ACC112 (cell line): ENCODE data around the gene CRYGN.

Experiments used
- H2AFZ ChIP-seq: fragments of 200-600 bp; sonication (generic); one replicate; pipeline ENCODE4 v1.6.0; 2017; ENCODE audit warnings: antibody characterized with exemption, low read length; ENCODE audit not compliant: unreplicated experiment
- H3K27ac ChIP-seq: fragments of 200-600 bp; sonication (generic); 2 replicates; pipeline ENCODE4 v1.5.1; 2014; ENCODE audit warnings: low read depth, mild to moderate bottlenecking, antibody characterized with exemption, low read length, moderate library complexity
- H3K27me3 ChIP-seq: fragments of 200-600 bp; sonication (generic); 2 replicates; pipeline ENCODE4 v1.6.1; 2014; ENCODE audit warnings: mild to moderate bottlenecking, antibody characterized with exemption, low read length, moderate library complexity, mixed read lengths; ENCODE audit not compliant: insufficient read depth
- H3K36me3 ChIP-seq: fragments of 200-600 bp; sonication (generic); 2 replicates; pipeline ENCODE4 v1.6.1; 2016; ENCODE audit warnings: mild to moderate bottlenecking, antibody characterized with exemption, low read length, moderate library complexity, mixed read lengths; ENCODE audit not compliant: insufficient read depth
- H3K4me1 ChIP-seq: fragments of 200-600 bp; sonication (generic); one replicate; pipeline ENCODE4 v1.6.1; 2016; ENCODE audit warnings: low read length, mixed read lengths; ENCODE audit not compliant: insufficient read depth, unreplicated experiment, control insufficient read depth
- H3K4me3 ChIP-seq: fragments of 200-600 bp; sonication (generic); 2 replicates; pipeline ENCODE4 v1.5.1; 2014; ENCODE audit warnings: mild to moderate bottlenecking, low read depth, low read length
- H3K79me2 ChIP-seq: fragments of 200-600 bp; sonication (generic); one replicate; pipeline ENCODE4 v1.6.0; 2016; ENCODE audit warnings: low read length; ENCODE audit not compliant: control insufficient read depth, unreplicated experiment, insufficient read depth

CRYGN gene

DNA sequence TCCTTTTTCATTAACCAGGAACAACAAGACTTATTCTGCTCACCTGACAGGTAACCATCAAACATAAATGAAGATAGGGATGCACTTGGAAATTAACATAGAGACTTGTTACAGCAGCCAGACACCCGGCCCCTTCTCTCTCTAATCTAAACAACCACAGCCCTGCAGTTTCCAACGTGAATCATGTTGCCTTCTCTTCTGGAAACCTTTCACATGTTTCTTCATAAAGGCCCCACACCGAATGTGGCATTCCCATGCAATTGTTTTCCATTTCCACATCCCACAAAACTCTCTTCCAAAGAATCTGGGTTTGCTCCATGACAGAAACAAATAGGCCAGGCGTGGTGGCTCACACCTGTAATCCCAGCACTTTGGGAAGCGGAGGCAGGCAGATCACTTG lies 15.1 kb downstream of the CRYGN start:
- Histone ChIP-seq H2AFZ (no peak overlapping the region), H3K79me2 (no peaks in the 10 kb centered on the region), H3K27ac (no peak overlapping the region), H3K36me3 (no peaks in the 10 kb centered on the region), H3K4me3 (no peak overlapping the region), H3K27me3 (peaks cover 9% of the 10 kb centered on the region; the same call in 1 of the 2 replicates), H3K4me1 (peaks cover 27% of the 10 kb centered on the region)

DNA sequence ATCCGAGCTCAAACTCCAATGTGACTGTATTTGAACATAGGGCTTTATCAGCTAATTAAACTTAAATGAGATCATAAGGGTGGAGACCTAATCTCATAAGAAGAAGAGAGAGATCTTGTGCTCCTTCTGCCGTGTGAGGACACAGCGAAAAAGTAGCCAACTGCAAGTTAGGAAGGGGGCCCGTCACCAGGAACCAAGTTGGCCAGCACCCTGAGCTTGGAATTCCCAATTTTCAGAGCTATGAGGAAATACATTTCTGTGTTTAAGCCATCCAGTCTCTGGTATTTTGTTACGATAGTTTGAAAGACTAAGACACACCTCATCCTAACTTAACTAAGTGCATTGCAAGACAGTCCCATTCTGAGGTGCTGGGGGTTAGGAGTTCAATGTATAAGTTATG lies 16.0 kb downstream of the CRYGN start:
- H3K79me2 ChIP-seq: no peaks in the 10 kb centered on the region
- H3K4me1 ChIP-seq: peaks cover 27% of the 10 kb centered on the region
- no peak overlapping the region for H3K4me3 ChIP-seq
- H3K27me3 ChIP-seq: peaks cover 9% of the 10 kb centered on the region; the same call in 1 of the 2 replicates
- no peak overlapping the region for H3K27ac ChIP-seq
- H2AFZ ChIP-seq: no peak overlapping the region
- H3K36me3 ChIP-seq: no peaks in the 10 kb centered on the region

DNA sequence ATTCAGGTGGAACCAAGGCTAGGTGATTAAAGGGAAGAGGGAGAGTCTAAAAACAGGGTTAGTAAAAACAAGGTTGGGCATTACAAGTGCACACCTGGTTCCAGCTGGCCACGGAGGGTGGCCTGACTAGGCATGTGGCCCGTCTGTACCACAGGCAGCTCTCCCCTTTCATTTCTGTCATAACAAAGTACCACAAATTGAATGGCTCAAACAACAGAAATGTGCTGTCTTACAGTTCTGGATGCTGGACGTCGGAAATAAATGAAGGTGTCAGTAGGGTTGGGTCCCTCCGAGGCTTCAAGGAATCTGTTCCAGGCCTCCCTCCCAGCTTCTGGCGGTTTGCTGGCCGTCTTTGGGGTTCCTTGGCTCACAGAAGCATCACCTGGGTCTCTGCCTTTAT lies 16.7 kb downstream of the CRYGN start:
- Histone ChIP-seq H2AFZ (no peak overlapping the region), H3K36me3 (no peaks in the 10 kb centered on the region), H3K79me2 (no peaks in the 10 kb centered on the region), H3K27me3 (peaks cover 9% of the 10 kb centered on the region; the same call in 1 of the 2 replicates), H3K27ac (no peak overlapping the region), H3K4me3 (no peak overlapping the region), H3K4me1 (peaks cover 24% of the 10 kb centered on the region)

DNA sequence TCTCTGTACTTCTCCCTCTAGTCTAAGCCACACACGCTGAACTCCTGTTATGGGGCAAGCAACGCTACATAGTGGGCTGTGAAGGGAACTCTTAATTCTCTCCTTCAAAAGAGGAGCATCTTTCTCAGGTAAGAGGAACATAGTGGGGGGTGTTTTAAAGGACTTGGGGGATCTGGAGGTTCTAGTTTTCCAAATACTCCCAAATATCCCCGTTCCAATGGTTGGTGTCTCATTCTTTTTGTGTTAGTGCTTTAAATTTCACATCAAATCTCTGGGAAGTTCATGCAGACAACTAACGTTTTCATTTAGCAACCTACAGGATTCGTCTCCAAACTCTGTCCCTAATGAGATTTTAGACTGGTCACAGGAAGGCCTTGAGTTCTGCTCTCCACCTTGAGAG lies 17.7 kb downstream of the CRYGN start:
- Histone ChIP-seq H3K36me3 (no peaks in the 10 kb centered on the region), H3K27me3 (peaks cover 9% of the 10 kb centered on the region; the same call in 1 of the 2 replicates), H3K4me1 (peaks cover 18% of the 10 kb centered on the region), H3K27ac (no peak overlapping the region), H3K4me3 (no peak overlapping the region), H3K79me2 (no peaks in the 10 kb centered on the region), H2AFZ (no peak overlapping the region)

DNA sequence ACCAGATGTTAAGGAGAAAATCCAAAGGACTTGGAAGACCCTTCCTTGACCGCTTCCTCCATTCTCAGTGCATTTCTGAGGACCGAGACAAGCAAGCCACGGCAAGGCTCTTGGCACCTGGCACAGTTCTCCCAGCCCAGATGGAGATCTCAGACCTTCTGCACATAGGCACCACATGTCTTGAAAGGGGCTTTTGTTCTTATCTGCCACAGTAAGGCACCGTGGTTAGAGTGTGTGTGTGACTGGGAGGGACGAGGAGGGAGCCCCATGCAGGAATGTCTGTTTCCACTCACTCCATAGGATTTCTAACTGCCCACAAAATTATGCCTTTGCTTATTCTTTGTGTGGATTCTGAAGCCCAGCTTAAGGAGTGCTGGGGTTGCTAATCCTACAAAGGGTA lies 19.8 kb downstream of the CRYGN start:
- no peak overlapping the region for H3K4me3 ChIP-seq
- H3K36me3 ChIP-seq: no peaks in the 10 kb centered on the region
- H3K27ac ChIP-seq: no peak overlapping the region
- H2AFZ ChIP-seq: no peak overlapping the region
- no peaks in the 10 kb centered on the region for H3K79me2 ChIP-seq
- H3K27me3 ChIP-seq: peaks cover 9% of the 10 kb centered on the region; the same call in 1 of the 2 replicates
- H3K4me1 ChIP-seq: no peaks in the 10 kb centered on the region

DNA sequence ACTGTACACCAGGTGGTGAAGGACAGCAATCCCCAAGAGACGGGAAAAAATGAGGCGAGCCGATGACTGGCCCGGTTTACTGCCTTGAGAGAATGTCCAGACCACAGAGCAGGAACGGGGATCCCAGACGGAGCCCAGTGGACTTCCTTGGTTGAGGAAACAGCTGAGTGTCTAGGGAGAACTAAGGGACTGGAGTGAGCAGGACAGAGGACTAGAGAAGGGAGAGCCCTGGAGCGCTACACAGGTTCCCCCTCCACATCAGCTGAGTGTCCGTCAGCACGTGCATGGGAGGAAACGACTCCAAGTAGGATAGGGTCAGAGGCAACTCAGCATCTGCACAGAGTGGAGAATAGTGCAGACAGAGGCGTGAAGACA lies 23.0 kb downstream of the CRYGN start:
- Histone ChIP-seq H3K4me1 (no peaks in the 10 kb centered on the region), H2AFZ (no peak overlapping the region), H3K4me3 (no peak overlapping the region), H3K36me3 (no peaks in the 10 kb centered on the region), H3K79me2 (no peaks in the 10 kb centered on the region), H3K27ac (no peak overlapping the region), H3K27me3 (peaks cover 22% of the 10 kb centered on the region)

DNA sequence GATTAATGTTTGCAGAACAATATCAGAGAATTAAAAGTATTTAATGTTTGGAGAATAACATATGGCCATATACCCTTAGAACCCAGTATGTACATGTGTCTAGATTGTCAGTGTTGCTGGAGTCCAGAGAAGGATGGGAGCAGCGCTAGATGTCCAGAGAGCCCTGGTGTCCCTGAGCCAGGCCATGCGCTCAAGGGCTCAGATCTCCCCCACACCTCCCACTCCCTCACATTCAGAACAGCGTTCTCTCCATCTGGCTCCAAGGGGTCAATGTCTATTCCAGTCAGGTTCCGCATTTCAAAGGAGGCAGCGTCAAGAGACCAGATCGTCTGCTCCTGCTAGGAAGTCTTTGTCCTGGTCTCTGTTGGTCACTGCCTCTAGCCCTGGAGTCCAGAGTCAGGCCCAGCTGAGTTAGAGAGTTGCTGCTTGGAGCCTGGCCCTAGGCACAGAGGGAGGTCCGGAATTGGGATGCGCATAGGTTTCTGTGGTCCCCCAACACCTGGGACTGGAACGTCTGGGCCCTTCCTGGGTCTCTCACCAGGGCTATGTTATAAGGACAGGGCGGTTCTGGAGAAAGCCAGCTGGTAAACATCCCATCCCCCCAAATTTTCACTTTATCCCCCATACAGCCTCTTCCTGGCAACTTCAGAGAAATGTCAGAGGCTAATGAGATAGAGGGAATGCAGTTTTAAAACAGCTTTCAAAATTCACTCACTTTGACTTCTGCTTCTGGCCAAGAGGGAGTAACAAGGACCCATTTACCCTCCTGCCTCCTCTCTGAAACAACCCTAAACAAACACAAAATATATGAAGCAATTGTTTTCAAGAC lies 23.6 kb downstream of the CRYGN start:
- Histone ChIP-seq H3K27me3 (peaks cover 28% of the 10 kb centered on the region), H3K4me1 (no peaks in the 10 kb centered on the region), H3K79me2 (no peaks in the 10 kb centered on the region), H3K4me3 (no peak overlapping the region), H2AFZ (no peak overlapping the region), H3K27ac (no peak overlapping the region), H3K36me3 (no peaks in the 10 kb centered on the region)

DNA sequence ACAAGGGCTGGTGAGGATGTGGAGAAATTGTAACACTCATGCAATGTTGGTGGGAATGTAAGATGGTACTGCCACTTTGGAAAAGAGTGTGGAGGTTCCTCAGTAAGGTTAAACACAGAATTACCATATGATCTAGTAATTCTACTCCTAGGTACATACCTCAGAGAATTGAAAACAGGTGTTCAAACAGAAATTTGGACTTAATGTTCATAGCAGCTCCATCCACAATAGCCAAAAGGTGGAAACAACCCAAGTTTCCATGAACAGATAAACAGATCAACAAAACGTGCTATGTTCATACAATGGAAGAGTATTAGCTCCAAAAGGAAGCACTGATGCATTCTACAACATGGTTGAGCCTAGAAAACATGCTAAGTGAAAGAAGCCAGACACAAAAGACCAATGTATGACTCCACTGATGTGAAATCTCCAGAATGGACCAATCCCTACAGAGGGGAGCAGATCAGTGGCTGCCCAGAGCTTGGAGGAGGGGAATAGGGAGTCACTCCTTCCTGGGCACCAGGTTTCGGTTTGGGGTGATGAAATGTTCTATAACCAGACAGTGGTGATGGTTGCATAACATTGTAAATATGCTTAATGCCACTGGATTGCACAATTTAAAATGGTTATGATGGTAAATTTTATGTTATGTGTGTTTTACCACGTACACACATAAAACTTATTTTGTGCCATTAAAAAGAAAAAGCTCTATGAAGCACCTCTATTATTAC lies 24.4 kb downstream of the CRYGN start:
- no peaks in the 10 kb centered on the region for H3K79me2 ChIP-seq
- no peaks in the 10 kb centered on the region for H3K36me3 ChIP-seq
- H3K27ac ChIP-seq: no peak overlapping the region
- no peaks in the 10 kb centered on the region for H3K4me1 ChIP-seq
- H2AFZ ChIP-seq: no peak overlapping the region
- peaks cover 36% of the 10 kb centered on the region for H3K27me3 ChIP-seq
- no peak overlapping the region for H3K4me3 ChIP-seq

DNA sequence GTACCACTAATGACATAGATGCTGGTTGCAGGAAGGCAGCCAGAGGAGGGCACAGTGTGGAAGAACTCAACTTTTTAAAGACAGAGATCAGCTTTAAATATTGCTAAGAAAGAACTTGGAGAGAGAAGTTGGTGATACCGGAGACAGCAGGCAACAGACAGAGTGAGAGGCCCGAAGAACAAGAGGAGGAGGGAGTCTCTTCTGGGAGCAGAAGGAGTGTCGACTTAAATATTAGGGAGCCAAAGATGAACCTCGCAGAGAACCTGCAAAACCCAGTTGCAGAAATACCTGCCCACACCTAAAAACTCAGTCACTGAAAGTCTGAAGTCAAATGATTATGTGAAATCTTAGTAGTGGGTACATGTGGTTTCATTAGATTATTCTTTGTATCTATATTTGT lies 26.7 kb downstream of the CRYGN start:
- peaks cover 58% of the 10 kb centered on the region for H3K27me3 ChIP-seq

DNA sequence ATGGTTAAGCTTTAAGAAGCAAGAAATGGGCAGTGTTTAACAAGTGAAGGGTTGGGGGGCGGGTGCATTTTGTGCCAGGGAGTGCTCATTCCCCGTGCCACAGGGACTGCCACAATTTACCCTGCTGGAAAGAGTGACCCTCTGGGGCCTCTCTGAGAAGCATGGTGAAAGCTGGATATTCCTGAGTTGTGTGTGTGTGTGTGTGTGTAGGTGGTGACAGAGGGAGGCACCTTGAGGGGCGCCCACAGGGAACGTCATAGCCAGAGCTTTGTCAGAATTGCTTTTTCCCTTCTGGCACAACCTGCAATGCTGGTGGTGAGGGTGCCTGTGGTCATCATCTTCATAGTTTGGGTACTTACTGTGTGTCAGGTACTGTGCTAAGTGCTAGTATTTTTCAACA lies 27.6 kb downstream of the CRYGN start:
- H3K27me3 ChIP-seq: peaks cover 58% of the 10 kb centered on the region
- H2AFZ ChIP-seq: no peak overlapping the region
- no peak overlapping the region for H3K4me3 ChIP-seq
- no peak overlapping the region for H3K27ac ChIP-seq
- no peaks in the 10 kb centered on the region for H3K36me3 ChIP-seq
- no peaks in the 10 kb centered on the region for H3K4me1 ChIP-seq
- H3K79me2 ChIP-seq: no peaks in the 10 kb centered on the region

More for the DNA sequence above, 26.7 kb downstream of the CRYGN start:
- H3K79me2 ChIP-seq: no peaks in the 10 kb centered on the region
- H3K27ac ChIP-seq: no peak overlapping the region
- no peak overlapping the region for H3K4me3 ChIP-seq
- H3K4me1 ChIP-seq: no peaks in the 10 kb centered on the region
- H2AFZ ChIP-seq: no peak overlapping the region
- H3K36me3 ChIP-seq: no peaks in the 10 kb centered on the region

DNA sequence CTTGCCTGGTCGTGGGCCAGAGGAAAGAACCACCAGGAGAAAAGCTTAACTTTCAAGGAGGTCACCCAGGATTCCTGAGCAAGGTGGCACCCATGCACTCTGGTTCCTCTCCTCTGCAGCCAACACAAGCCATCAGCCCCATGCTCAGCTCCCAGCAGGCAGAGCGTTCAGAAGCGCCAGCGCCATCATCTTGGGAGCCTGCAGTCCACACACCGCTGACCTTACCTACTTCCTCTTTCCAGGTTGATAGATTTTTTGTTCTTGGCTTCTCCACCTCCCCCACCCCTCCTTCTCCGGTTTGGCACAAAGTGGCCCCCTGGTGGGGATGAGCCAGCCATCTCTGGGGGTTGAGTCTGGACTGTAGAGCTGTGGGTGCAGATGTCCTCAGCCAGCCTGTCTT lies 28.4 kb downstream of the CRYGN start:
- no peak overlapping the region for H3K27ac ChIP-seq
- no peak overlapping the region for H3K4me3 ChIP-seq
- H3K79me2 ChIP-seq: no peaks in the 10 kb centered on the region
- H3K27me3 ChIP-seq: peaks cover 58% of the 10 kb centered on the region
- H2AFZ ChIP-seq: no peak overlapping the region
- no peaks in the 10 kb centered on the region for H3K4me1 ChIP-seq
- no peaks in the 10 kb centered on the region for H3K36me3 ChIP-seq
